NCI-H2171 treated with DMSO at 0.1 percent for 48 hours (cell line): ENCODE measurements around the gene ASPRV1.

Source experiments
- DNase-seq: peaks from one replicate; lab custom pipeline; 2025; lab: John Stamatoyannopoulos, UW

ASPRV1 gene

DNA sequence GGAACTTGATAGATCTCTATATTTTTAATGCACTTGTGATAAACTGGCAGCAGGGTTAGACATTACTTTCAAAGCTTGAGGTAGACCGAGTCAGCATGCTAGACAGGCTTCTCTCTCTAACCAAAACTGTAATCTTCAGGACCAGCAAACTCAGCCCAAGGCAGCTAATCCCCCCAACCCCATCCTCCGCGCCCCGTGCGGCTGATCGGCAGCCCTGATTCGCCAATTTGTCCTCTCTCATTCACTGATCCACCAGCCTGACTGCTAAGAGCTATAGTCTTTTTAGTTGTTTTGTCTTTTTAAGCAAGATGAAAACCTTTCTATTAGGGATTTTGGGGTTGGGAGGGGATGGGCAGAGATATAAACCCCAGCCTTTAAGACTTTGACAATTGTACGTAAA lies 20.7 kb downstream of the ASPRV1 start:
- no peak for DNase-seq

DNA sequence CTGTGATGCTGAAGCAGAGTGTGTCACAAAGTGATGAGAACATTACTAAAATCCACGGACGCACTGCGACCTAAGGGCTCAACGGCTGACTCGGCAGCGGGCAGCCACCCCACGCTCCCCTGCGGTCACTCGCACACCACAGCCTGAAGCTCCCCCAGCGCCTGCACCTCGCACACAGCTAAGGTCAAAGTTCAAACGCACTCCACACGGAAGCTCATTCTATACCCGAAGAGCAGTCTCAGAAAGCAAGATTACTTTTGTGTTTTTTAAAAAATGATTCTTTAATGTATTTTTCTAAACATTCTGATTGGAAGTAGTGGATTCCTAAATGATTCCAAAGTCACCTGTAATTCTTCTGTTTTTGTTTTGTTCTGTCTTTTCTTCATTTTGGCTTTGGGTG lies 21.7 kb downstream of the ASPRV1 start:
- no peak for DNase-seq

DNA sequence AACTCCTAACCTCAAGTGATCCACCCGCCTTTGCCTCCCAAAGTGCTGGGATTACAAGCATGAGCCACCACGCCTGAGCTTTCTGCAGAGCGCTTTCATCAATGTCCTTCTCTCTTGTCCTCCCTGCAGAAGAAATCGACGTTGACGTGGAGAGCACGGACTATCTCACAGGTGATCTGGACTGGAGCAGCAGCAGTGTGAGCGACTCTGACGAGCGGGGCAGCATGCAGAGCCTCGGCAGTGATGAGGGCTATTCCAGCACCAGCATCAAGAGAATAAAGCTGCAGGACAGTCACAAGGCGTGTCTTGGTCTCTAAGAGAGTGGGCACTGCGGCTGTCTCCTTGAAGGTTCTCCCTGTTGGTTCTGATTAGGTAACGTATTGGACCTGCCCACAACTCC lies 23.5 kb downstream of the ASPRV1 start:
- DNase-seq, result no peak

DNA sequence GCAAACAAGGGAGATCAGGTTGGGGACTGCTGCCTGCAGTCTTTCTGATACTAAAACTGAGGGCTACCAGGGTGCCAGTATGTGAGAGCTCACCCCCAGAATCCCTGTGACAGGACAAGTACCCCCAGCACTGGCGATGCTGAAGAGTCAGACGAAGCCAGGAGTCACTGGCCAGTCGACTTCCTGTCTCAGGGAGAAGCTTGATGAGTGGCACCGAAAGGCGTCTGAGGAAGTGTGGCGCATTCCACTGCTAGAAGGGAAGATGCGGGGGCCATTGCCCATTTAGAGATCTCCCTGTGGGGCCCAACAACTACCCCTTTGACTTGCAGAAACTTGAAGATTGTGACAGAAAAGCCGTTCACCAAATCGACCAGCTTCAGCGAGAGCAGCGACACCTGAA lies 24.5 kb downstream of the ASPRV1 start:
- DNase-seq, result no peak

DNA sequence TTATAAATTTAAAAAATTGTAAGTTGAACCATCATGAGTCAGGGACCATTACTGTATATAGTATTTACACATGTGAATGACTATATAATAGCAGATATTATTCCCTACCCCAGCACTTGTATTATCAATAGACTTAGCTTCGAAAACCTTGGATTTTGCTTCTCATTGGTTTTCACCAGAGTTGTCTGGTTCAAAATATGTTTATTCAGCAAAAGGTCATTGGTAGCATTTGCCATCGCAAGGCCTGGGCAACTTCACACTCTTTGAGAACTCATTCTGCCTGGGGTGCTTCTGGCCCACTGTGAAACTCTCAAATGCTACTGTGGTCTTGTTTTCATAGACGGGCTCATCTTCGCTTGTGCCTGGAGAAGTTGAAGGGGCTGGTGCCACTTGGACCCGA lies 26.4 kb downstream of the ASPRV1 start:
- no peak for DNase-seq

DNA sequence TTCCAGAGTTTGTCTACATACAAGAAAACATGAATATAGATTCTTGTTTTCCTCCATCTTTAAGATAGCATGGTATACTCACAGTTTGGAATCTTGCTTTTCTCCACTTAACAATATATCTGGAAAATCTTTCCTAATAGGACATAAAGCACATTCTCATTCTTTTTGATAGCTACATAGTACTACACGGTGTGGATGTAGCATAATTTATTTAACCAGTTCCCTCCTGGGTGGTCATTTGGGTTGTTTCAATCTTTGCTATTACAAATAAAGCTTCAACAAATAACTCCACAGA lies 26.9 kb downstream of the ASPRV1 start:
- no peak for DNase-seq

DNA sequence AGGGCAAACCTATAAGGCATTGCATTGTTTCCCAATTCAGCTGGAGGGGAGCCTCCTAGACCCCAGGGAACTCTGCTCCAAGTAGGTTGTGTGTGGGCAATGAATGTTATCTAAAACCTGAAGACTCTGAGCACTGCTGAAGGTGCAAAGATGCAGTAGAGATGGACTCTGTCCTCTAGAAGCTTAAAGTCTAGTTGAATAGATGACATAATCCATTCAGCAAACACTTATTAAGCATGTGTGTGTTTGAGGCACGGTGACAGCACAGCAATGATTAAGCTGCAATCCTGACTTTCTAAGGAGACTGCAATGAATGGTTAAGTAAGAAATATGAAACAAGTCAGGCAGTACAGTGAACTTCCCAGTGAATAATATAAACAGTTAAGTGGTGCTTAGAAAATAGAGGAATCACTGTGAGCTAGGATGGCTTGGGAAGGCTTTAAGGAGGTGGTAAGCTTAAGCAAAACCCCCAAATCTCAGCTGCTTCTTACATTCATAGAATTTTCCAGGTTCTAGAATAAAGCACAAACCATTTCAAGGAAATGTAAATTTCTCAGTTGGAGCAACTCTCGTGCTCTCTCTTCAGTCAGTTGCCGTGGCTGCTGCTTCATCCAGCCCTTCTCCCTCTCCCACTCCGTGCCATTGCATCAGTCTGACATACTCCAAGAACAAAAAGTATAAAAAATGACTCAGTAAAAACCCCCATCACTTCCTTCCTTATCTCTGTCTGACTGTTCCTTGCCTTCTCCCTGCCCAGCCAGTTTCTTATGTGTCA lies 27.4 kb downstream of the ASPRV1 start:
- no peak for DNase-seq

DNA sequence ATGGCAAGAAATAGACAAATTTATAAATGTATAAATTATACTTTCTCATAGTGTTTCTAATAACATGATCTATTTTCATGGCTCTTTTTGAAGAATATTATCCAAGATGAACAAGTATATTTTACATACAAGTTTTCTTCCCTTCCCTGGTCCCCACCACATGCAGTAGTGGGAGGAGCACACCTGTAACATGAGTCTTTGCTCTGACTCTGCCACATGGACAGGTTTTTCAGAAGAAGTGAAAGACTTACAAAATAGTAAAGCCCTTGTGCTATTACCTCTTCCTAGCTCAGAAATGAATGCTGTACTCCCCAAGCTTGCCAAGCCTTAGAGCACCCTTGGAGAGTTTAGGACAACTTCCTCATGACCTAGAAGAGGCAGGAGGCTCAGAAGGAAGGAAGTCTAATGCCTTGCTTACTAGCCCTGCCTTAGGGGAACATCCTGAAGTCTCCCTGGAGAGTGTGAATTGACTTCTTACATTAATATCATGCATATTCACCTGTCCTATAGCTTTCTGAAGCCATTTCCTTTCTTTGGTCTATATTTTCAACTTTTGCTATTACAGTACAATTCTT lies 28.1 kb downstream of the ASPRV1 start:
- peak; percentile 33 for DNase-seq

DNA sequence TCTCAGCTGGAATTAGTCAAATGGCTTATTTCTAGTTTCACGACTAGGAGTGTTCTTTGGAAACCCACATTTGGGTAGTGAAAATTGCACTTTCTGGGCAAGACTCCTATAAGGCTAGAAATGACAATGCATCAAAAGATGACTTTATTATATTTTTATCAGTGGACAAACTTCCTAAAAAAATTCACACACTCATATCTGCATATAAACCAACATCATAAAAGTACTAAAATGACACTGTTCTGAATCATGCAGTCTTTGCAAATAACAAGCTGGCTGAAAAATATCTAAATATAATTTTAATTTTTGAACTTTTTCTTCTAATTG lies 28.9 kb downstream of the ASPRV1 start:
- DNase-seq, result no peak

DNA sequence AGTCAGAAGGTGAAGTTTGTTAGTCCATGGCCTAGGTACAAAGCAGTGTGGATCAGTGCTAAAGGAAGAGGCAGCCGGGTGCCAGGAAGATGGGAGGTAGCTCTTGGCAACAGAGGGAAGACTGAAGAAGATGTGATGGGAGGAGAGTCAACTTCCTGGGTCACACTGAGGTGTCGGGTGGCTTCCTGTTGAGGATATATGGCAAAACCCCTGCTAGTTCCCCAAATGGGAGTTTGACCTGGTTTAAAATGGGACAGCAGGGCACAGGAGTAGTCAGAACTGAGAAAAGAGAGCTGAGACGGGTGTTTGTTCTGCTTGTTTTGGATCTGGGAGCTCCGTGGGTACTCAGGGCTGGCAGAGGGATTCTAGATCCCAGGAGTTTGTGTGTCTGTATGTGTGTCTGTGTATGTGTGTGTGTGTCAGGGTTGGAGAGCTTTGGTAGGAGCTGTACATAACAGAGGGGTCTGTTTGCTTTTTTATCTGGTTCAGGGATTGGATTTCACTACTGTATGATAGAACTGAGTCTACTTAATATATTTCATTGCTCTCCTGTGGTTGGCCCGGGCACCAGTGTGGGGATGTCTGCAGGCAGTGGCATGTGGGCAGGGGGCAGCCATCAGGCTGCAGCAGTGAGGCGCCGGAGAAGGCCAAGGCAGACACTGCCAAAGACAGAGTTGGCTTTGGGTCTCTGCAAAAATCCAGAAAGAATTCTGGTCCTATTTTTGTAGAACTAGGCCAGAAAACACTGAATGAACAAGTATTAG lies 29.4 kb downstream of the ASPRV1 start:
- peak; percentile 7 for DNase-seq

DNA sequence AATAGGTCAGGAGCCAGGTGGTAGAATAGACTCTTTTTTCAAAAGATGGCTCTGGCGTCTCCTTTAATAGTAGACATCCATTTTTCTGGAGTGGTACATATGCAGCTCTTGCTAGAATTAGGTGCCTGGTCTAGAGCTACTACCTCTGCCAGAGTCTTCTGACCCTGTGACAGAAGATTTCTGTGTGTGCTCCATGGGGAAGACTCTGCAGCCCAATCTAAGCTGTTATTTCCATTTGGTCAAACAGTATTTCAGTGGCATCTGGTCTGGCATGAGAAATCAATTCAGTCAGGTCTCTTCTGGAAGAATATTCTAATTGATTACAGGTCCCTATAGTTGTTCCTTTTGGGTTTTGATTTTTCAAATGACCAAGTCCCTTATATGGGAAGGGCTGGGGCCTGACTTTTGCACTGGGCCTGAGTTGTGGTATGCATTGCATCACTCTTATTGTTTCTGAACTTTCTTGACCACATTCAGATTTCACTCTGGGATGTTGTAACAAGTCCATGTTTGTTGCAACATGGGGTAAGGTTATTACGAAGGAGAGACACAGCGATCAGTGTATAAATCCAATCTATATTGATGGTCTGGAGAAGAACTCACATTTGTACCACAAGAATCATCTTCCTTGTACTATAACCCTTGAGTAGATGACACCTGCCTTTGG lies 34.4 kb downstream of the ASPRV1 start:
- DNase-seq, result no peak

DNA sequence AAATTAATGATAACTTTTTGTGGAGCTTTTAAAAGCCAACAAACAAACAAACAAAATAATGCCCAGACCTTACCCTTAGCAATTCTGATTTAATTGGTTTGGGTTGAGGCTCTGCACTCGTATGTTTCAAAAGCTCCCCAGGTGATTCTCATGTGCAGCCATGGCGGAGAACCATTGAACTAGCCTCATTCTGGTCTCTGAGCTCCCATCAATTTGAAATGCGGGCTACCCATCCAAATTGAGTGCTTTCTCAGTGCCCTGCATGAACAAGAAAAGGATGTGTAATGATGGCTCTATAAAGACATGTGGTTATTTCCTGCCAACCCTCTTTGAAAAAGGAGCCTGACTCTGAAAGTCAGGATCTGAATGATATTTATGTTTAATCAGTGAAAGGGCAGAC lies 38.3 kb downstream of the ASPRV1 start:
- no peak for DNase-seq

DNA sequence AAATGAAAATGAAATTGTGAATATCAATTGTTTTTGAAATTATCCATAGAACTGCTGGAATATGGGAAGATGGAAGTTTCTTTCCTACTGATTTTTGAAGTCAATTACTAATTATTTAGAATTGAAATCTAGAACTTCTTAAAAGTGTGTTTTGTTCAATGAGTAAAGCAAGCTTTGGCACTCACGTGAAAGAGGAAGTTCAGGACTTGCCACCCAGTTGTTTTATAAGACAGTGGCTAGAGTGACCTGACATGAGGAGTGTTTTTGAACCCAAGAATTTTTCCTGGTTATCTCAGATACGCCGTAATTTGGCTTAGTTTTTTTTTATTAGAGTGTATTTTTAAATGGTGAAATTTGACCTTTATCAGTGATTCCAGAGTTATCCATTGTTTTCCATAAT lies 43.0 kb downstream of the ASPRV1 start:
- no peak for DNase-seq

DNA sequence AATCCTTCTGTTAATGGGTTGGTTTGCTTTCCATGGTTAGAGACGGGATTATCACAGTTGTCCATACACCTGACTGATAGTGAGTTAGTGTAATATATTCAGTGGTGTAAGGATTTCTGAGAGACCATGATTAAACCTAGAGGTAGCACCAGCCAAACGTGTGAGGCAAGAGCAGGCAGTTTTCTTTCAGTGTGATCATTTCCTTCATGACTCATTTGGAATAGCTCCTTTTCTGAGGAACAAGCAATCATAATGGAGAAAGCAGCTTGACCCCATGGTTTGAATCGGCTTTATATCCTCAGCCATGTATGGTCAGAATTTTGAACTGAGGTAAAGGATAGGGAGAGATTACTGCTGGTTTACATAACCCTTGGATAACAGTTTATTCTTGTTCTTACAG lies 43.6 kb downstream of the ASPRV1 start:
- no peak for DNase-seq

DNA sequence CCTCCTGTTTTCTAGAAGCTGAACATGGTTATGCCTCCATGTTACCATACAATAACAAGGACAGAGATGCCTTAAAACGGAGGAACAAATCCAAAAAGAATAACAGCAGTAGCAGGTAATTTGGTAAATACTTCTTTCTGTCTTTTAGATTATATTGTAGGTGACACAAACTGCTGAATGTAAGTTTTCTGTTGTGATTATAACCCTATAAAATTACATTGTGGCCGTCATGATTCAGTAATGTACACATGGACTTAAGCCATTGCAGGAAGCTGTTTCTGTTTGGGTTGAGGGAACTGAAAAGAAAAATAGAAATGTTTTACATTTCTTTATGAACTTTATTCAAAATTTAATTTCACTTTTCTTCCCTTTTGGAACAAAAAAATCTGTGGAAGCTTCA lies 45.3 kb downstream of the ASPRV1 start:
- no peak for DNase-seq

DNA sequence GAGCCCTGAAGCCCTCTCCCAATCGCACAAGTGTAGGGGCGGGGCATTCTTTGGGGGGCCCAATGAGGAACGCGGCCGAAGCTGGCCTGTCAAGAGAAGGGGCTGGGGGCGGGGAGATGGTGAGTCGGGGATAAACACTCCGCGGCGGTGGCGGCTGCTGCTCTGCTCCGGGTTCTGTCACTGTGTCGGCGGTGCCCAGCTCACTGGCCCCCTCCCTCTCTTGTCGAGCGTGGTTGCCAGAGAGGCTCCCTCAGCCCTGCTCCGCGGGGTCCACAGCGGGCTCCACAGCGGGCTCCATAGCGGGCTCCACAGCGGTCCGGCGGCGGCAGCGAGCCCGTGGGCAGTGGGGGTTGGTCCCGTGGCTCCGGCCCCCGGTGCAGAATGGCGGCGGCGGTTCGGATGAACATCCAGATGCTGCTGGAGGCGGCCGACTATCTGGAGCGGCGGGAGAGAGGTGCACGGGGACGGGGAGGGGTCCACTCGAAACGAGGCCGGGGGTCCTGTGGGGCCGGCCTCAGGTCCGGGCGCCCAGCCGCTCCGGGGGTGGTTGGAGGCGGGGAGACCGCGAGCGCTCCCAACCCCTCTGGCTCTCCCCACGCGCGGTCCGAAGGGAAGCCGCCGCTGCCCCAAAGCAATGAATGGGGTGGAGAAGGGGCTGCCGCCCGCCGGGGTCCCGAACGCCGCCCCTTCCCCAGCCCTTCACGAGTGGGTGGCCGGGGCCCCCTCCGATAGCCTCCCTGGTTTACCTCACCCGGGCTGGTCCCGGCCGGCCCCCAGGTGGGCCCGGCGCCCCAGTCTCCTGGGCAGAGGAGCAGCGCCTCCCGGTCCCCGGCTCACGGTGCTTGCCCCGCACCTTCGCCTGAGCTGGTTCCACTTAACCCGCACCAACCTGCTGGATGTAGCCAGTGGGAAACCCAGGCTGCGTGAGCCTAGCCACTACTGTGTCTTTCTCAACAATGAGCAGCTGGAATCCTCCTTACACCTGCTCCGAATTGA lies 46.2 kb downstream of the ASPRV1 start, which contains the start of gene MXD1:
Gene MXD1, plus strand, starts transcription at position 160 of the 996 bp plus-strand sequence. Its CDS starts 222 bp downstream, at position 382.
- DNase-seq, result no peak

DNA sequence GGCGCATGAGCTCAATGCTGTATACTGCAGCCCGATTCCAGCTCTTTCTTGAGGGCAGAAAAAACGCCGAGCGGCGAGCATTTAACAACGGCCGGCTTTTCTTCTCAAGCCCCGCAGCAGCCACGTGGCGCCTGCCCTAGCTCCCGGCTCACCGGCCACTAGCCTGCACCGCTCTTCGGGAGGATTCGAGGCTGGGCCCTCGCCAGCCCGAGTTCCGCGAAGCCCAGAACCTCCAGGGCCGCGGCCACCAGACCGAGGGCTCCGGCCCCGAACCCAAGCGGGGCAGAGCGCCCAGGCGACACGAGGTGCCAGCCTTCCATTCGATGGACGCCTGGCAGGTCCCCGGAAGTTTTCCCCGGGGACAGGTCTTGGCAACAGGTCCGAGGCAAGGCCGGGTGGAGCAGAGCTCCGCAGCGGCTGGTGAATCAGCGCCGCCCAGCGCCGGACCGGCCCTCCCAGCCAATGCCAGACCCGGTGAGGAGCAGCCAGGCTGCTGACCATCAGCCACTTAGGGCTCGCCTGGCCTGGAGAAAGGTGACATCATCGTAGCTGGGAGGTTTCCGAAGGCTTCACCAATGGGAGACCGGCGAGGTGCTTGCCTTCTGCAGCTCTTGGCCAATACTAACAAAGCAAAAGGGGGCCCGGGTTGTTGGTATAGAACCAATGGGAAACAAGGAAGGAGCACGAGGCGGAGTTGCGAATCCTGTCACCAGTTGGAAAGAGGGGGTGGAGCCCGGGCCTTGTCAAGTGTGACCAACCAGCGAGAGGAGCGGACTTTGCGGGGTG lies 47.1 kb downstream of the ASPRV1 start:
- DNase-seq, result peak; percentile 100

DNA sequence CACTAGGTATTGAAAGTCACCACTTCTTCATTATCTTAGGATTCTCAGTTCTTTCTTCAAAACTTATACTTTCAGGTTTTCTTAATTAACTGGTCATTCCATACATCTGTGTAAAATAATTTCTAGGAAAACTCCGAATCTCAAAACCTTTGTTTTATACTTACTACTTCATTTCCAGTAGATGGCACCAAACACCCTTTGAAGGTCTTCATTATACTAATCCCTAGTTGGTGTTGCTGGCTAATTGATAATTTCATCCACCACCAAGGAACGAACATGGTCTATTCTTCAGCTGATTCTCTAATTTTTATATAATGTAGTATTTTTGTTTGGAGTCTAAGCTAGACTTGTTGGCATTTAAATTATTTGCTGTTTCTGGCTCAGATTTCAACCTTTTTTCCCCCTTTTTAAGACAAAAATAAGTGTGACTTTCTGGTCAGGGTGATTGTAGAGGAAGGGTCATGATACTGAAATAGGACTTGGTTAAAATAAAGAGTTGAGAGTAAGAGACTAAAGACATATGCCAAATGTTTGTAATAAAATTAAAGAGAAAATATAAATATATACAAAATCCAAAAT lies 49.4 kb downstream of the ASPRV1 start:
- peak; percentile 77 for DNase-seq
